ENCODE measurements around the gene FNBP1L.
A peak's percentile ranks its signal among the peaks of the same experiment; 100 is the strongest.
"Not testable (repeated sequence)": the region's sequence is repeated elsewhere in the genome, so short reads cannot be mapped to it uniquely, and the experiment has no call there.

The FNBP1L gene

DNA sequence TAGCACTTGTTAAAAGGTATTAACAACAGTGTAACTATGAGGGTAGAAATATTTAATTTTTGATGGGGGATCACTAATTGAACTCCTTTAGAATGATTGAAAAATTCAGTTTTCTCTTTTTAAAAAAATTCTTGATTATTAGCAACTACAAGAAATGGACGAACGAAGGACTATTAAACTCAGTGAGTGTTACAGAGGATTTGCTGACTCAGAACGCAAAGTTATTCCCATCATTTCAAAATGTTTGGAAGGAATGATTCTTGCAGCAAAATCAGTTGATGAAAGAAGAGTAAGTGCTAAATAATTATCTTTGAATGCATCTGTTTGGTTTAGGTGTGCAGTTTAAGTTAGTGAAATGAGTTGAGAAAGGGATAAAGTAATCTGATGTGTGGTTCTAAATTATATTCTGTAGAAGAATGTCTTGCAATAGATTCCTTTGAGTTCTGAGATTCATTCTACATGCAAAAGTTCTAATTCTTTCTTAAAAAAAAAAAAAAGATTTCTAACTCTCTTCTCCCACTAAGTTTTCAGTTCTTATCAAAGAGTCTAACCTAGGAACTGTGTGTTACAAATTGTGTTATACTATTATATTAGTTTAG is 85.0 kb downstream of the FNBP1L start:
- no peak for DNase-seq (ENCODE audit: low read depth)

DNA sequence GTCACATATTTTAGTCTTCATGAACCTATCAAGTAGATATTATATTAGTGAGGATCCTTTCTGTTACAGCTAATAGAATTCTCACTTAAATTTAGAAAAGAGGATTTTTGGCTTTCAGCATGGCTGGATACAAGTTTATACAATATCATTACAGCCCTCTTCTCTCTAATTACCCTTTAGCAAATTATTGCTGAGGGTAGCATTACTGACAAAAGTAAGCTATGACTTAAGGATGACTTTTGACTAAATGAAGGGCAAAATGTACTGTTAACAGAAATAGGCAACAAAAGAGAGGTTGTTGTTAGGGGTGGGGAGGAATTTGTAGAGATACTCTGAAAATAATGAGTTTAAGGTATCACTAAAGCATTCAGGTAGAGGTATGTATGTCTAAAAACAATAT is 85.8 kb downstream of the FNBP1L start:
- DNase-seq (ENCODE audit: low read depth) = no peak

DNA sequence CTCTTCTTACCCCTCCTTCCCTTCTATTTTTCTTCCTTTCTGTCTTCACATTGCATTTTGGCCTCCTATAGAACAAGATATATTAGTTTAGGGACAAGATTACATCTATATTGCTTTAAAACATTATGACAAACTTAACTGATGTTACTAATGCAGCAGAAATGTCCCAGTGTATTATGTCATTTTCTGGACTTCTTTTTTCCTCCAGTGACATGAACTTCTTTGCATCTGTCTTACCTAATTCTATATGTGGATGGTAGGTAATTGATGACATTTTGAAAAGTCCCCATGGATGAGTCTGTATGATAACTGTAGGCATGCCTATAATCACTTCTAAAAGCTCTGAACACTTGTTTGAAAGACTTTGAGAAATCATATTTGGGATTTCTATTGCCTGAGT is 89.5 kb downstream of the FNBP1L start:
- peak; percentile 43 for DNase-seq (ENCODE audit: low read depth)

DNA sequence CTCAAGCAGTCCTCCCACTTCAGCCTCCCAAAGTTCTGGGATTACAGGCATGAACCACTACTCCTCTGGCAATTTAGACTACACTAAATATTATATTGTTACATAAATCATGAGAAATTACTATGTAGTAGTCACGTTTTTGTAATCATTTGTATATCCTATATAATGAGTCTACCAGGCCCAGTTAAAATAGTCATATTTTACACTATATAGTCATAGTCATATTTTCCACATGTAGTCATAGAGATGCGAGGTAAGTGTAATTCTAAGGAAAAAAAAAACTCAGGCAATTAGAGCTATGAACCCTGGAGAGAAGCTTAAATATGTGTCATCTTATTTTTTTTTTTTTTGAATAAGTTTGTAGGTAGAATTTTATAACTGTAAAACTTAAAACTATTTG is 90.0 kb downstream of the FNBP1L start:
- peak; percentile 84 for DNase-seq (ENCODE audit: low read depth)

DNA sequence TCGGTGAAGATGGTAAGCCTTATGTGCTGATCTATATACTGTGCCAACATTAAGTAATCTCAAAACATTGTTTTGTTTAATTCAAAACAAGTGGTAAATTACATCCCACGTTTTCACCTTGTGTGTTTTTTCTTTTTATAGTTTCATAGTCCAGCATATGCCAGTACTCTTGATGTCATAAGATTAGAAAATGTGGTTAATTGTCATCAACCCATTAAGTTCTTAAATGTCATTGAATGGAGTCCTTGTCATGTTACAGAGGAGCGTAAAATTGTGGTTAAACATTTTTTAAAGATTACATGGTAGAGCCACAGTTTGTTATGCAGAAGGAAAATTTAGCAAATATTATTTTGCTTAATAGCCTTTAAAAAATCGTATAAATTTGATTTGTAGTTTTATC is 93.1 kb downstream of the FNBP1L start:
- DNase-seq (ENCODE audit: low read depth) = no peak

DNA sequence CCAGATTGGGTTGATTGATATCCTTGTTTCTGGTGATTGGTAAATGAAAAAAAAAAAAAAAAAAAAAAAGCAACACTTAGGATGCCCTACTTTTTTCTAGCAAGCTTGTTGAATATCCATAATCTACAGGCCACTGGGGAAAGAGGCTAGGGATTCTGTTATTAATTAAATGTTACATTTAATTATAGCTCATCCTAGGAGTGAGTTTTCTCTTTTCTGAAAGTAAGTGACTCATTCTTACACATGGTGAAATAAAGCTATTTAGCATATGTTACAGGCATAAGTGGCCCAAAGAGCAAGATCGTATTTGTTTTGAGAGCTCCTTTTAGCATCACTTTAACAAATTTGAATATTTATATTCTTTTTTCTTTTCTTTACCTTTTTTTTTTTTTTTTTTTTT is 94.5 kb downstream of the FNBP1L start:
- DNase-seq (ENCODE audit: low read depth) = no peak

GRCh38 chr1:93546162-93546863 is 98.4 kb downstream of the FNBP1L start:
- DNase-seq (ENCODE audit: low read depth) = no peak

DNA sequence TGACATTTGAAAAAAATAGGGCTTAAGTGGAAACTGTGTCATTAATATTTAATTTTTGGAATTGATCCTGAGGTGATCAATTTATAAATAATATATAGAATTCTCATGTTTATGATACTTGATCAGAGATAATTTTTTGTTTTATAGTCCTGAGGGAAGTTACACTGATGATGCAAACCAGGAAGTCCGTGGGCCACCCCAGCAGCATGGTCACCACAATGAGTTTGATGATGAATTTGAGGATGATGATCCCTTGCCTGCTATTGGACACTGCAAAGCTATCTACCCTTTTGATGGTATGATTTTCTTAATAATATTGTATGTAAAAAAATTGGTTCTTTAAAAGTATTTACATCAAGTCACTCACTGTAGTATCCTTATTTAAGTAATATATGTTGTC is 101.2 kb downstream of the FNBP1L start:
- no peak for DNase-seq (ENCODE audit: low read depth)

- DNase-seq (ENCODE audit: low read depth) = no peak
Observed at GRCh38 chr1:93549811-93550210, 101.9 kb downstream of the FNBP1L start.

- DNase-seq (ENCODE audit: low read depth) = no peak
Observed at GRCh38 chr1:93552741-93553455, 105.0 kb downstream of the FNBP1L start.

DNA sequence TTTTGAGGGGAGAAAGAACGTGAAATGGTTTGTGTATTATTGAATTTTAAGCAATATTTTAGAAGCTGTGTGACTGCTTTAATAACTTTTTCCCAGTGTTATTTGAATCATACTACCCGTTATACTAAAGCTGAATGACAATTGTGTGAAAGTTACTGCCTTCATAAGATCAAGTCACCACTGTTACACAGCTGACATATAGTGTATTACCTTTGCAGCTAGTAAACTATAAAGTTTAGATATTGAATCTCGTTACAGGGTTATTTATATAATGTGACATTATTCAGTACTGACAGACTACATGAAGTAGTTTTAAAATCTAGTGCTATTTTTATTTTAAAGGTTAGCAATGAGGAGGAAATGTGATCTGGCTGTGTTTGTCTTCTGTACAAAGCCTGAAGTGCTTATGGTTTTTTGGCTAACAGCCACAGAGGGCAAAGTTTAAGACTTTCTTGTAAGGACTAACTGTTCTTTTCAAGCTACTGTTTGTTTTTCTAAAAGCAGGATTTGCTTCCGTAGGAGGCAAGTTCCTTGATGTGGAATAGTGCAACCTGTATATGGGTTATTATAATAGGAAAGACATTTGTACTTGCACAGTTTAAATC is 106.1 kb downstream of the FNBP1L start:
- DNase-seq (ENCODE audit: low read depth) = not testable (repeated sequence)

DNA sequence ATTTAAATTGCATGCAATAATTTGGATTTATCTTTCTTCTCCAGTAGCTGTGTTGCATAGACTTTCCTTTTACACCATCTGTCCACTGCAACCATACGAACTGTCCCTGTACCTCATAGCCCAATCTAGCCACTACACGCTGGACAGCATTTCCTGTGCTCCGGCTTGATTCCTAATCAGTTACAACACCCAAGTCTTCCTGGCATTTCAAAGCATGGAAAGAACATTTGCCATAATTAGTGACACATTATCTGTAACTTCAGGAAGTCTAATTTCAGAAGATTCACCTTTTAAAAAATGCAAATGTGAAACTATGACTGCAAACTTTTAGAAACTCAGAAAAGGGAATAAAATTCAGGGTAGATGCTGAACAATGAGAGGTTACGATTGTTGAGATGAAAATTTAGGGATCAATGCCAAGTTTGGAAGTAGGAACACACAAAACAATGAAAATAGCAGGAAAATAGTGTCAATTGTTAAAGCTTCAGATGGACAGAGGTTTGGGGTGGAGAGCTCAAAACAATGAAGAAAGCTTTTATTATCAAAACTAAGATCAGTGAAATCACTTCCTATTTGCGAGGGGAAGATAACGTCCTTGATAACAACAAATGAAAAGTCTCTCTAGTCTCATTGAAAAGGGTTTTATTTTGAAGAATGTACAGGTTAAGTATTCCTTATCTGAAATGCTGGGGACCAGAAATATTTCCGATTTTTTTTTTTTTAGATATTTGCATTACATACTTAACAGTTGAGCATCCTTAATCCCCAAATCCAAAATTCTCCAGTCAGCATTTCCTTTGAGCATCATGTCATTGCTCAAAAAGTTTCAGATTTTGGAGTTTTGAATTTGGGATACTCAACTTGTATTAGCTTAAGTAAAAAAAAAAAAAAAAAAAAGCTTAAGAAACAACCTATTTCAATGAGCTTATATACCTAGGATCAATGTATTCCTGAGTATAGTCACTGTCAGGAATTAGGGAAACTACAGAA is 107.3 kb downstream of the FNBP1L start:
- DNase-seq (ENCODE audit: low read depth) = no peak

DNA sequence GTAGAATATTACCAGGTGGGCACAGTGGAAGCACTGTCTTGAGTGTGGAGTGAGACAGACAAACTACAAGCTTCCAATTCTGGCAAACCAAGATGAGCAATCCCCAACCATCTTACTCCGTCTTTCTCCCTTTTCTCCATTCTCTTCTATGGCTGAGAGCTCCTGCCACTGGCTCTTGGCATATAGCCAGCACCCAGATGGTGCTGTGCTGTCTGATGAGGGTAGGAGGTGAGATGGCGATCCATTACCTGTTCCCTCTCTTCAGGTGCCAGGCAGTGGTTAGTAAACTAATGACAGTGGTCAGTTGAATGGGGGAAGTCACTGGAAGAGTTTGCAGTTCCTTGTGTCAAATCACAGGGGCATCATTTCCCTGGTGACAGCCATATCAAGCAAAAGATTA is 108.4 kb downstream of the FNBP1L start:
- no peak for DNase-seq (ENCODE audit: low read depth)

- DNase-seq (ENCODE audit: low read depth) = no peak
Observed at GRCh38 chr1:93559045-93559444, 111.1 kb downstream of the FNBP1L start.

DNA sequence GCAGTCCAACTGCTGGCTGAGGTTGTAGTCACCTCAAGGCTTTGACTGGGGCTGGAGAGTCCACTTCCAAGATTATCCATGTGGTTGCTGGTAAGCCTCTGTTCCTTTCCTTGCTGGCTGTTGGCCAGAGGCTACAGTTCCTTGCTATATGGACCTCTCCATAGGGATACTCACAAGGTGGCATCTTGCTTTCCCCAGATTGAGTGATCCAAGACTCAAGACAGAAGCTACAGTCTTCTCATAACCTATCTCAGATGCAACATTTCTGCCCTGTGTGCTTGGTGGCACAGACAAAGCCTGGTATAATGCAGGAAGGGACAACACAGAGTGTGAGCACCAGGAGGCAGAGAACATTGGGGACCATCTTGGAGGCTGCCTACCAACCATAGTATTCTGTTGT is 111.8 kb downstream of the FNBP1L start:
- DNase-seq (ENCODE audit: low read depth) = no peak

- no peak for DNase-seq (ENCODE audit: low read depth)
Observed at GRCh38 chr1:93565496-93566206, 117.7 kb downstream of the FNBP1L start.

- DNase-seq (ENCODE audit: low read depth) = no peak
Observed at GRCh38 chr1:93566227-93566626, 118.3 kb downstream of the FNBP1L start.

- DNase-seq (ENCODE audit: low read depth) = peak; percentile 86
Observed at GRCh38 chr1:93567255-93567918, 119.5 kb downstream of the FNBP1L start.

DNA sequence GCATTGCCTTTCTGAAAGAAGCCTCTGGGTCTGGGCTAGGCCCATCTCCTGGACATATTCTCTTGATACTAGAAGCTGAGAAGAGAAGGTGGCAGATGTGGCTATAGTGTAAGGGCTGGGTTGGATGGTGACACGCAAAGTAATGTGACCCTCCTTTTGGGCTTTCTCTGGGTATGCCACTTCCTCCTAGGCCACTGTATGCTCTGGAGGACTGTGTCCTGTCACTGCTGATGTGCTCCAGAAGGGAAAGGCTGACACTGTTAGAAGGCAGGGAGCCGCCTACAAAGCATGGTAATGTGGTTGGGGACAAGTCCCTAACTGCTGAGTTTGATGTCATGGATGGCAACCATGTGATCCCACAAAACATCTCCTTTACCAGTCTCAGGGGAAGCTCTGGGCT is 121.6 kb downstream of the FNBP1L start:
- no peak for DNase-seq (ENCODE audit: low read depth)

DNA sequence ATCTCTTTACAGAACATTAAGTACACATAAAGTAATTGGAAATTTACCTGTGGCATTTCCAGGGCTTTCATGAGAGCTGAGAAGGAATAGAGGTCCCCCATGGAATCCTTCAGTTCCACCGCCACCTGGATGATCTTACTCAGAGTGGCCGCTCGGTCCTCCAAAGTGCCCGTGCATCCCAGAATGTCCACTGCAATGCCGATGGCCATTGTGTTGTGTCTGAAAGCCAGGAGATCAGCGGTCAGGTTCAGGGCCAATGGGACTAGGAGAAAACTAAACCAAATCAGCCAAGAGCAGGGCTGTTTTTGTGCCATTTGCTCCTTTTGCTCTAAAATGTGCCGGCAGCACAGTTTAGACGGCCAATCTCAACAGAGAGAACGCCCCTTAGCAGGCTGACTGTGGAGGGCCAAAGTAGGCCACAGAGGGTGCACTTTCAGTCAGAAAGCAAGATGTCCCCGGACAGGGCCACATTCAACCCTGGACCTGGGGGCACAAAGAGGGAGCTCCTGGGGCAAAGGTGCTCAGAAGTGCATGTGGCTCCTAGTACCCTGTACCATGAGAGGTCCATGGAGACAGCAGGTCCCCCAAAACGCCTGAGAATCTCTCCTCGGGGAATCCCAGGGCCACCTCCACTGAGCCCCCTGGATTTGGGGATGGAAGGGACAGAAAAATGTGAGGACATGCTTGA is 123.8 kb downstream of the FNBP1L start:
- DNase-seq (ENCODE audit: low read depth) = no peak
